SU-DHL-6 (cell line): ENCODE results near the gene ALG3.

Experiments
- EZH2phosphoT487 ChIP-seq: fragments of 200-600 bp; sonication (generic), shearing (Covaris generic); conservative IDR thresholded peaks from 2 replicates; pipeline ENCODE4 v1.6.1; 2018; ENCODE audit warnings: mild to moderate bottlenecking, antibody characterized with exemption, low read length, moderate library complexity, mixed read lengths
- TF ChIP-seq, protein P1 (sequence below): fragments of 200-600 bp; sonication (generic); IDR thresholded peaks from one replicate; pipeline ENCODE4 v1.5.1; 2017; ENCODE audit warnings: antibody characterized with exemption, mild to moderate bottlenecking, low read length, moderate library complexity; ENCODE audit not compliant: insufficient read depth, poor library complexity, severe bottlenecking

- TF ChIP-seq, protein P1, sequence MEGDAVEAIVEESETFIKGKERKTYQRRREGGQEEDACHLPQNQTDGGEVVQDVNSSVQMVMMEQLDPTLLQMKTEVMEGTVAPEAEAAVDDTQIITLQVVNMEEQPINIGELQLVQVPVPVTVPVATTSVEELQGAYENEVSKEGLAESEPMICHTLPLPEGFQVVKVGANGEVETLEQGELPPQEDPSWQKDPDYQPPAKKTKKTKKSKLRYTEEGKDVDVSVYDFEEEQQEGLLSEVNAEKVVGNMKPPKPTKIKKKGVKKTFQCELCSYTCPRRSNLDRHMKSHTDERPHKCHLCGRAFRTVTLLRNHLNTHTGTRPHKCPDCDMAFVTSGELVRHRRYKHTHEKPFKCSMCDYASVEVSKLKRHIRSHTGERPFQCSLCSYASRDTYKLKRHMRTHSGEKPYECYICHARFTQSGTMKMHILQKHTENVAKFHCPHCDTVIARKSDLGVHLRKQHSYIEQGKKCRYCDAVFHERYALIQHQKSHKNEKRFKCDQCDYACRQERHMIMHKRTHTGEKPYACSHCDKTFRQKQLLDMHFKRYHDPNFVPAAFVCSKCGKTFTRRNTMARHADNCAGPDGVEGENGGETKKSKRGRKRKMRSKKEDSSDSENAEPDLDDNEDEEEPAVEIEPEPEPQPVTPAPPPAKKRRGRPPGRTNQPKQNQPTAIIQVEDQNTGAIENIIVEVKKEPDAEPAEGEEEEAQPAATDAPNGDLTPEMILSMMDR: no peak
- TF ChIP-seq EZH2phosphoT487: no peak
Measured at GRCh38 chr3:184296616-184297015, 47.9 kb upstream of the ALG3 start.
